SU-DHL-6 (cell line): ENCODE data around the gene COX8C.

ENCODE experiments used
- EZH2phosphoT487 ChIP-seq: fragments of 200-600 bp; sonication (generic), shearing (Covaris generic); conservative IDR thresholded peaks from 2 replicates; pipeline ENCODE4 v1.6.1; 2018; ENCODE audit warnings: mild to moderate bottlenecking, antibody characterized with exemption, low read length, moderate library complexity, mixed read lengths
- TF ChIP-seq, protein P1 (sequence below): fragments of 200-600 bp; sonication (generic); IDR thresholded peaks from one replicate; pipeline ENCODE4 v1.5.1; 2017; ENCODE audit warnings: antibody characterized with exemption, mild to moderate bottlenecking, low read length, moderate library complexity; ENCODE audit not compliant: insufficient read depth, poor library complexity, severe bottlenecking

GRCh38 chr14:93303659-93304058 lies 43.3 kb upstream of the COX8C start:
- TF ChIP-seq, protein P1, sequence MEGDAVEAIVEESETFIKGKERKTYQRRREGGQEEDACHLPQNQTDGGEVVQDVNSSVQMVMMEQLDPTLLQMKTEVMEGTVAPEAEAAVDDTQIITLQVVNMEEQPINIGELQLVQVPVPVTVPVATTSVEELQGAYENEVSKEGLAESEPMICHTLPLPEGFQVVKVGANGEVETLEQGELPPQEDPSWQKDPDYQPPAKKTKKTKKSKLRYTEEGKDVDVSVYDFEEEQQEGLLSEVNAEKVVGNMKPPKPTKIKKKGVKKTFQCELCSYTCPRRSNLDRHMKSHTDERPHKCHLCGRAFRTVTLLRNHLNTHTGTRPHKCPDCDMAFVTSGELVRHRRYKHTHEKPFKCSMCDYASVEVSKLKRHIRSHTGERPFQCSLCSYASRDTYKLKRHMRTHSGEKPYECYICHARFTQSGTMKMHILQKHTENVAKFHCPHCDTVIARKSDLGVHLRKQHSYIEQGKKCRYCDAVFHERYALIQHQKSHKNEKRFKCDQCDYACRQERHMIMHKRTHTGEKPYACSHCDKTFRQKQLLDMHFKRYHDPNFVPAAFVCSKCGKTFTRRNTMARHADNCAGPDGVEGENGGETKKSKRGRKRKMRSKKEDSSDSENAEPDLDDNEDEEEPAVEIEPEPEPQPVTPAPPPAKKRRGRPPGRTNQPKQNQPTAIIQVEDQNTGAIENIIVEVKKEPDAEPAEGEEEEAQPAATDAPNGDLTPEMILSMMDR: no peak
- no peak for TF ChIP-seq EZH2phosphoT487
